Neural progenitor cell (in vitro differentiated cells): ENCODE results near the gene GPATCH11.

Experiments
- CTCF ChIP-seq: fragments of 200-600 bp; sonication (generic); IDR thresholded peaks from 2 replicates; pipeline ENCODE4 v1.5.1; 2017; ENCODE audit warnings: antibody characterized with exemption, mild to moderate bottlenecking
- EZH2 ChIP-seq: fragments of 200-600 bp; sonication (generic); IDR thresholded peaks from 2 replicates; pipeline ENCODE4 v1.6.1; 2017; ENCODE audit warnings: antibody characterized with exemption, mild to moderate bottlenecking, moderate library complexity
- EZH2phosphoT487 ChIP-seq: fragments of 200-600 bp; sonication (generic); IDR thresholded peaks from 2 replicates; pipeline ENCODE4 v1.6.1; 2017; ENCODE audit warnings: antibody characterized with exemption

DNA sequence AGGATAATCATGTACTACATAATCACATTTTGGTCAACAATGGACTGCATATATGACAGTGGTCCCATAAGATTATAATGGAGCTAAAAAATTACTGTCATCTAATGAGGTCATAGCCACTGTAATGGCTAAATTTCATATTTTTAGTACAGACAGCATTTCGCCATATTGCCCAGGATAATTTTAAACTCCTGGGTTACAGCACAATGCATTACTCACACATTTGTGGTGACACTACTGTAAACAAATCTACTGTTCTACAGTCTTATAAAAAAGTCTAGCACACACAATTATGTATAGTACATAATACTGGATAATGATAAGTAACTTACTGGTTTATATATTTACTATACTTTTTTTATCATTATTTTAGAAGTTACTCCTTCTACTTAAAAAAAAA is 59.7 kb downstream of the GPATCH11 start:
- no peak for TF ChIP-seq CTCF
- TF ChIP-seq EZH2phosphoT487 = no peak
- no peak for TF ChIP-seq EZH2
